WERI-Rb-1 (cell line): ENCODE data around the gene FLT4.

Source experiments
- DNase-seq: peaks from one replicate; pipeline ENCODE4 v3.0.0-alpha.2; 2020
- H3K27ac ChIP-seq: fragments of 250-450 bp; sonication (Bioruptor Pico); 2 replicates; pipeline ENCODE4 v1.5.1; 2020; ENCODE audit warnings: mild to moderate bottlenecking, moderate library complexity
- H3K27me3 ChIP-seq: fragments of 250-450 bp; sonication (Bioruptor Pico); 2 replicates; pipeline ENCODE4 v1.5.1; 2021; ENCODE audit warnings: mild to moderate bottlenecking, low read depth, moderate library complexity; ENCODE audit not compliant: insufficient read depth, severe bottlenecking
- H3K36me3 ChIP-seq: fragments of 250-450 bp; sonication (Bioruptor Pico); 2 replicates; pipeline ENCODE4 v1.5.1; 2020; ENCODE audit warnings: mild to moderate bottlenecking, moderate library complexity
- H3K4me3 ChIP-seq: 2 replicates; pipeline ENCODE4 v1.5.1; 2011; ENCODE audit warnings: low read depth, mild to moderate bottlenecking, control low read depth, low read length
- H3K9me3 ChIP-seq: fragments of 250-450 bp; sonication (Bioruptor Pico); 2 replicates; pipeline ENCODE4 v1.5.1; 2021; ENCODE audit warnings: mild to moderate bottlenecking, moderate library complexity; ENCODE audit not compliant: severe bottlenecking
- CTCF ChIP-seq: IDR thresholded peaks from 2 replicates; pipeline ENCODE4 v1.5.1; 2011; ENCODE audit warnings: low read depth, mild to moderate bottlenecking, control low read depth, inconsistent platforms, low read length

The FLT4 gene

GRCh38 chr5:180647941-180648500 lies 1.4 kb downstream of the FLT4 start:
- Histone ChIP-seq H3K4me3 (no peak overlapping the region), H3K27me3 (no peaks in the 10 kb centered on the region)

GRCh38 chr5:180647465-180647864 lies 1.9 kb downstream of the FLT4 start:
- H3K9me3 ChIP-seq: no peaks in the 10 kb centered on the region
- H3K27me3 ChIP-seq: no peaks in the 10 kb centered on the region
- no peak overlapping the region for H3K4me3 ChIP-seq
- H3K27ac ChIP-seq: no peak overlapping the region
- H3K36me3 ChIP-seq: no peaks in the 10 kb centered on the region
- DNase-seq: no peak
- no peak for TF ChIP-seq CTCF

More at GRCh38 chr5:180647941-180648500, 1.4 kb downstream of the FLT4 start:
- Histone ChIP-seq H3K27ac (no peak overlapping the region), H3K9me3 (no peaks in the 10 kb centered on the region), H3K36me3 (no peaks in the 10 kb centered on the region)
- no peak for DNase-seq
- TF ChIP-seq CTCF: no peak

- Histone ChIP-seq H3K4me3 (no peak overlapping the region), H3K27me3 (no peaks in the 10 kb centered on the region), H3K36me3 (no peaks in the 10 kb centered on the region), H3K27ac (no peak overlapping the region), H3K9me3 (no peaks in the 10 kb centered on the region)
- TF ChIP-seq CTCF: no peak
- no peak for DNase-seq
Measured at GRCh38 chr5:180646963-180647305, 2.5 kb downstream of the FLT4 start.

GRCh38 chr5:180646289-180646962 lies 3.0 kb downstream of the FLT4 start:
- Histone ChIP-seq H3K27ac (no peak overlapping the region), H3K27me3 (no peaks in the 10 kb centered on the region), H3K36me3 (no peaks in the 10 kb centered on the region), H3K9me3 (no peaks in the 10 kb centered on the region), H3K4me3 (no peak overlapping the region)
- DNase-seq: no peak
- TF ChIP-seq CTCF: no peak

- H3K27me3 ChIP-seq: no peaks in the 10 kb centered on the region
- H3K36me3 ChIP-seq: no peaks in the 10 kb centered on the region
- no peak overlapping the region for H3K27ac ChIP-seq
- DNase-seq: no peak
- no peak overlapping the region for H3K4me3 ChIP-seq
- no peak for TF ChIP-seq CTCF
- H3K9me3 ChIP-seq: no peaks in the 10 kb centered on the region
Measured at GRCh38 chr5:180645274-180646204, 3.9 kb downstream of the FLT4 start.
